Prostate gland (tissue), 2 donors: ENCODE data around the gene LCA5. TPM values are rescaled to one million over a fixed set of nuclear protein-coding genes. Genes with fewer than 3 reads are reported as not detected.

Experiments
- DNase-seq: peaks from one replicate; pipeline ENCODE4 v3.0.0-alpha.2; 2019; ENCODE audit warnings: low spot score
- H3K27ac ChIP-seq, 2 donors: fragments of 200-600 bp; sonication (generic); 2 replicates each; pipeline ENCODE4 v1.5.1; 2017 to 2019
- H3K27me3 ChIP-seq: fragments of 200-600 bp; sonication (generic); replicated peaks from 2 replicates; pipeline ENCODE4 v1.5.1; 2019; ENCODE audit not compliant: insufficient read depth
- H3K36me3 ChIP-seq, 2 donors: fragments of 200-600 bp; sonication (generic); 1 replicate in 1 of 2; 2 replicates in 1 of 2; pipeline versions ENCODE4 v1.5.1 to v1.8.1; 2017 to 2019
- H3K4me1 ChIP-seq: fragments of 200-600 bp; sonication (generic); replicated peaks from 2 replicates; pipeline ENCODE4 v1.5.1; 2019
- H3K4me3 ChIP-seq, 2 donors: fragments of 200-600 bp; sonication (generic); 2 replicates each; pipeline ENCODE4 v1.5.1; 2017 to 2019
- H3K9me3 ChIP-seq: fragments of 200-600 bp; sonication (generic); 2 replicates; pipeline ENCODE4 v1.5.1; 2017
- POLR2A ChIP-seq: fragments of 450-650 bp; IDR thresholded peaks from one replicate; pipeline ENCODE4 v1.6.1; 2016; ENCODE audit warnings: antibody characterized with exemption, mild to moderate bottlenecking
- POLR2AphosphoS5 ChIP-seq: sonication (generic); formaldehyde crosslinking; IDR thresholded peaks from one replicate; pipeline ENCODE4 v1.6.1; 2017; ENCODE audit warnings: antibody characterized with exemption
- WGBS: methylation state at CpG from one replicate; pipeline ENCODE4 v1.1.5; 2018; 5-methylcytosine and 5-hydroxymethylcytosine counted together
- intact Hi-C: fragments of 100-400 bp; cut with DNase I; formaldehyde crosslinking; loops from one replicate; pipeline ENCODE4 v1.14.2; 2022
- total RNA-seq, 2 donors: library from RNA; depleted of rRNA; stranded (reverse); fragments of >200 nt; gene quantifications; one replicate each; pipeline ENCODE4 v1.1.0, GENCODE V29; 2016
- TF ChIP-seq, protein P1 (sequence below), 4 experiments: fragments of 200-600 bp in 2 of 4; fragments of 450-650 bp in 2 of 4; sonication (generic) in 2 of 4; IDR thresholded peaks; 1 replicate in 3 of 4; 2 replicates in 1 of 4; pipeline ENCODE4 v1.5.1; 2016 to 2019; ENCODE audit warnings: antibody characterized with exemption in 4 of 4, mild to moderate bottlenecking in 2 of 4, moderate library complexity in 2 of 4

LCA5 gene
- total RNA-seq, 2 donors from 2014 or later: 4.9 to 11.2 TPM

DNA sequence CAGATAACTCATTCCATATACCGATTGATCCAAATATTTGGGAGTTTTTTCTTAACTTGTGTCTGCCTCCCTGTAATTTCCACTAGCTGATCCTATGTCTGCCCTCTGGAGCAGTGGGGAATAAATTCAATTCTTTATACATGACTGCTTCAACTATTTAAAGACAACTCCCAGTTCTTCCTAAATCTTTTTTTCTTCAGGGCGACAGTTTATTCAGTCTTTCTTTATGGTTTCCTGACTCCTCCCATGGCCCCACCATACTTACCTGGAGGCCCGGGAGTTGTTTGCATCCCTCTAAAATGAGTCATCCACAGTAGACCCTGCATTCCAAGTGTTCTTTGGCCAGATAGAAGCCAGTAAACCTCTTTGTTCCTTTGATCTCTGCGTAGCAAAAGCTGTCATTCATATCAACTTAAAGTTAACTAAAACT lies 73.6 kb downstream of the LCA5 start:
- 39% methylated on average over 4 of the region's 4 CpGs for WGBS
- Histone ChIP-seq H3K36me3 (no peaks in the 10 kb centered on the region), H3K27me3 (no peaks in the 10 kb centered on the region), H3K9me3 (no peaks in the 10 kb centered on the region), H3K4me3 (no peak overlapping the region), H3K27ac (no peak overlapping the region), H3K4me1 (no peaks in the 10 kb centered on the region)
- TF ChIP-seq POLR2A (no peak), POLR2AphosphoS5 (no peak)
- TF ChIP-seq, protein P1, sequence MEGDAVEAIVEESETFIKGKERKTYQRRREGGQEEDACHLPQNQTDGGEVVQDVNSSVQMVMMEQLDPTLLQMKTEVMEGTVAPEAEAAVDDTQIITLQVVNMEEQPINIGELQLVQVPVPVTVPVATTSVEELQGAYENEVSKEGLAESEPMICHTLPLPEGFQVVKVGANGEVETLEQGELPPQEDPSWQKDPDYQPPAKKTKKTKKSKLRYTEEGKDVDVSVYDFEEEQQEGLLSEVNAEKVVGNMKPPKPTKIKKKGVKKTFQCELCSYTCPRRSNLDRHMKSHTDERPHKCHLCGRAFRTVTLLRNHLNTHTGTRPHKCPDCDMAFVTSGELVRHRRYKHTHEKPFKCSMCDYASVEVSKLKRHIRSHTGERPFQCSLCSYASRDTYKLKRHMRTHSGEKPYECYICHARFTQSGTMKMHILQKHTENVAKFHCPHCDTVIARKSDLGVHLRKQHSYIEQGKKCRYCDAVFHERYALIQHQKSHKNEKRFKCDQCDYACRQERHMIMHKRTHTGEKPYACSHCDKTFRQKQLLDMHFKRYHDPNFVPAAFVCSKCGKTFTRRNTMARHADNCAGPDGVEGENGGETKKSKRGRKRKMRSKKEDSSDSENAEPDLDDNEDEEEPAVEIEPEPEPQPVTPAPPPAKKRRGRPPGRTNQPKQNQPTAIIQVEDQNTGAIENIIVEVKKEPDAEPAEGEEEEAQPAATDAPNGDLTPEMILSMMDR (IDR thresholded peaks at IDR 0.05): no peak
- intact Hi-C loops: no loop called here
- no peak for DNase-seq

DNA sequence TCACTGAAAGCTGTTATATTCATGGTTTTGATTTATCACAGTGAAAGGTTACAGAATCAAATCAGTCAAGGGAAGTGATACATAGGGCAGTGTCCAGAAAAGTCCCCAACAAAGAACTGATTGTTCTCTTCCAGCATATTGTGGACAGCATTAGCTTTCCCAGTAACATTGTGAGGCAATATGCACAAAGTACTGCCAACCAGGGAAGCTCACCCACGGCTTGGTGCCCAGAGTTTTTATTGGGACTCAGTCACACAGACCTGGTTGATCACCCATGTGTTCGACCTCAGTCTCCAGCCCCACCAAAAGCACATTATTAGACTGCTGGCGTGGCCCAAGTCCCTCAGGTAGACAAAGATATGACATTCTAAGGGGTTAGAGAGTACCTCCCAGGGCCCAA lies 76.0 kb downstream of the LCA5 start:
- Histone ChIP-seq H3K36me3 (no peaks in the 10 kb centered on the region), H3K27me3 (no peaks in the 10 kb centered on the region), H3K27ac (no peak overlapping the region), H3K9me3 (no peaks in the 10 kb centered on the region), H3K4me1 (no peaks in the 10 kb centered on the region), H3K4me3 (no peak overlapping the region)
- peak; percentile 55 for DNase-seq
- WGBS: 42% methylated on average over 3 of the region's 3 CpGs
- intact Hi-C loops: no loop called here
- no peak for TF ChIP-seq POLR2A
- TF ChIP-seq POLR2AphosphoS5: peak; percentile 73

DNA sequence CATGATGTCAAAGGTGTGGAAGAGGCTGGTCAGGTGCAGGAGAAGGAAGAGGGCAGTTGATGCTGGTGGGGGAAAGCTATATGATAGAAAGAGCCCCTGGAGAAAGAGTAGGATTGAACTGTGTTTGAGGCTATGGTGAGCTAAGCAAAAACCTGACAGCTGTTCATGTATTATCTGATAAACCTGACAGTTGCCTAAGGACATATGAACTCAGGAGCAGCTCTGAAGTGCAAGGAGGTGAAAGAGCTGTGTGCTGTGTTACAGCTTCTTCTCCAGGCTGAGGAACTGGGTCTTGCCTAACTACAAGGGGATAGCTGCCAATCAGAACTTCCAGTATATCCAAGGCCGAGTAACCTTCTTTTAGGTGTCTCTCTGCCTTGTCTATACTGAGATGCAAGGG lies 81.8 kb downstream of the LCA5 start:
- Histone ChIP-seq H3K27me3 (no peaks in the 10 kb centered on the region), H3K36me3 (no peaks in the 10 kb centered on the region), H3K27ac (no peak overlapping the region), H3K4me3 (no peak overlapping the region), H3K4me1 (no peaks in the 10 kb centered on the region), H3K9me3 (no peaks in the 10 kb centered on the region)
- WGBS: 61% methylated on average over 1 of the region's 1 CpG
- no peak for DNase-seq
- no peak for TF ChIP-seq POLR2A
- no peak for TF ChIP-seq POLR2AphosphoS5
- TF ChIP-seq, protein P1 (IDR thresholded peaks at IDR 0.05): no peak
- intact Hi-C loops: no loop called here

DNA sequence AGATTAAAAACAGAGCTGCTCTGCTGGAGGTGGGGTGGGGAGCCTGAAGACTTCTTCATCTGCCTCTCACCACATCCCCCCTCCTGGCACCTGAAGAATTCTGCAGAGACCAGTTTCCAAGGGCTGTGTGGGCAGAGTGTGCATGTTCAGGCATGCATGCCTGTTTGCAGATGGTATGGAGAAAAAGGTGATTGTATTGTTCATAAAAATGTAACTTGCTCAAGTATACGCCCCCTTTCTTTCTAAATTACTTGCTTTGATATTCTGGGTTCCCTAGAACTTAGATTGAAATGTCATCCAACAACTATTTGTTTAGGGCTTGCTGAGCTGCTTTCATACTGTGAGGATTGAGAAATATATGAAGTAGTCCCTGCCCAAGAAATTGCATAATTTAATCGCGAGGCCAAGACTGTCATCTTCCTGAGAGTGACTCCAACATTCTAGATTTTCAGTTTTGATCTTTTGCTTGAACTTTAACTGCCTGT lies 83.6 kb downstream of the LCA5 start:
- Histone ChIP-seq H3K9me3 (no peaks in the 10 kb centered on the region), H3K36me3 (no peaks in the 10 kb centered on the region), H3K4me3 (no peak overlapping the region), H3K27me3 (no peaks in the 10 kb centered on the region), H3K4me1 (no peaks in the 10 kb centered on the region), H3K27ac (no peak overlapping the region)
- WGBS: 45% methylated on average over 3 of the region's 3 CpGs
- intact Hi-C loops: no loop called here
- DNase-seq: peak; percentile 15
- TF ChIP-seq, protein P1 (IDR thresholded peaks at IDR 0.05): no peak
- TF ChIP-seq POLR2AphosphoS5: peak; percentile 49
- no peak for TF ChIP-seq POLR2A

DNA sequence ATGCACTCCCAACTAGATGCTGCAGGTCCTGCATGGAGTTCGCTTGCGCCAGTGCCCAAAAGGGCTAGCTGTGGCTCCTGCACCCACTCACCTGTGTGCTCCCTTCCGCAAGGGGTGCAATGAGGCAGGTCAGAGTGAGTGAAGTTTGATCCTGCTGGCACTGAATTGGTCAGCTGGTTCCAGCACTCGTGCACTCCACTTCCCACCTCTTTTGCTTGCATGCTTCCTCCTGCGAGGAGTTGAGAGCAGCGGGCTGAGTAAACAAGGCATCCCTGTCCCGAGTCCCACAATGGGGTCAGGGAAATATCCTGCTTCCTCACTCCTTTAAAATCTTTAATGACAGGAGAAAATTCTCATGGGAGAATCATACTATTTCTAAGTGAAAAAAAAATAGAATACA lies 86.2 kb downstream of the LCA5 start:
- TF ChIP-seq POLR2A: no peak
- TF ChIP-seq, protein P1 (IDR thresholded peaks at IDR 0.05): no peak
- no peak for TF ChIP-seq POLR2AphosphoS5
- DNase-seq: no peak
- Histone ChIP-seq H3K4me3 (no peak overlapping the region), H3K9me3 (no peaks in the 10 kb centered on the region), H3K36me3 (no peaks in the 10 kb centered on the region), H3K27me3 (no peaks in the 10 kb centered on the region), H3K4me1 (no peaks in the 10 kb centered on the region), H3K27ac (no peak overlapping the region)
- intact Hi-C loops: no loop called here
- 69% methylated on average over 7 of the region's 7 CpGs for WGBS
